ENCODE results near the gene KCNMA1.

The KCNMA1 gene

DNA sequence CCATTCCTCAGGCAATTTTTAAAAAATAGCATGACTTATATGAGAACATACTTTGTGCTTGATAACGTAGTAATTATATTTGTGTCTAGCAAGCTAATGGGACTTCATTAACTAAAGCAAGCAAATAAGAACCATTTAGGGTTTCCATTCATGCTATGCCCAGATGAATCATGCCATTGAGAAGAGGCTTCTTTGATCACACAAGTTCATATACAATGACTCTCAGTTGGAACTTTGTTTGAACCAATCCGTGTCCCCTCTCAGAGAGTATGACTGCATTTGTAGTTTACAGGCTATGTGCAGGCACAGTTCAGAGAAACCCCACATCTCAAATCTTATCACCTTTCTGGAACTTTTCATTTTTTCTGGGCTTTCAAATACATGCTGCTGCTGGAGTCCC is 614.2 kb downstream of the KCNMA1 start:
- DNase-seq, result no peak

DNA sequence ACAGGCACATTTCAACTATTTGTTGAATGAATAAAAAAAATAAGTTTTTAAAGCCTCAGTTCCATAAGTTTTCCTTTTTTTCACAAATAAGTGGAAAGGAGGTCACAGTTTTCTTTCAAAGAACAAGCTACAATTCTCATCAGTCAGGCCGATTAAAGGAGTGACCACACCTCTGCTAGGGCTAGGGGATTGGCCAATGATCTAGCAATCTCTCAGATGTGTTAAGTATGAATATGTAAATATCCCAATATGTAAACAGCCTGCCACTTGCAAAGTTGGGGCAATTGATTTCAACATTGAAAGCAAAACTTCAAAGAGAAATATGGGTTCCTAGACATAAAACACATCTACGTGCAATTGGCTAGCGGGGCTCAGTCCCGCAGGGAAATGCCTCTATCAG is 614.9 kb downstream of the KCNMA1 start:
- DNase-seq, result no peak

DNA sequence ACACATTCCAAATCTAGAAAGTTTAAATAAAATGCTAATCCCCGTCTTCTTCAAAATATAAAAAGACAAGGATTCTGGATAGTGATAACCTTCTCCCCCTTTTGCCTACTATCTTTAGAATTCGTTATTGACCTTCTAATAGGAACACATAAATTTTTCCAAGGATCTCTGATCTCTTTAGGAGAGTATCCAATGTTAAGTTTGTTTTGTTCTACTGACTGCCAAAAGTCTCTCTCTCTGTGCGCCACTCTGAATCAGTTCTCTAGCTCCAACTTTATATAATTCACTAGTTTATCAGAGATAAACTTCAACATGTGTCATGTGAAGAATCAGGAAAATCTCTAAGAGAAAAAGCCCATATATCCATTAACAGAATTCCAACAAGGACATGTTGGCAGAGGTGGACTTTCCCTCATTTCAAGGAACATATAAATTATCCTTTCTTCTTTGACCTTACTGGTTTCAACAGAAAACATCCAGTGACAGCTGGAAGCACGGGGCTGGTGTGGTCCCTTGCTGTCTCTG is 615.6 kb downstream of the KCNMA1 start:
- no peak for DNase-seq

DNA sequence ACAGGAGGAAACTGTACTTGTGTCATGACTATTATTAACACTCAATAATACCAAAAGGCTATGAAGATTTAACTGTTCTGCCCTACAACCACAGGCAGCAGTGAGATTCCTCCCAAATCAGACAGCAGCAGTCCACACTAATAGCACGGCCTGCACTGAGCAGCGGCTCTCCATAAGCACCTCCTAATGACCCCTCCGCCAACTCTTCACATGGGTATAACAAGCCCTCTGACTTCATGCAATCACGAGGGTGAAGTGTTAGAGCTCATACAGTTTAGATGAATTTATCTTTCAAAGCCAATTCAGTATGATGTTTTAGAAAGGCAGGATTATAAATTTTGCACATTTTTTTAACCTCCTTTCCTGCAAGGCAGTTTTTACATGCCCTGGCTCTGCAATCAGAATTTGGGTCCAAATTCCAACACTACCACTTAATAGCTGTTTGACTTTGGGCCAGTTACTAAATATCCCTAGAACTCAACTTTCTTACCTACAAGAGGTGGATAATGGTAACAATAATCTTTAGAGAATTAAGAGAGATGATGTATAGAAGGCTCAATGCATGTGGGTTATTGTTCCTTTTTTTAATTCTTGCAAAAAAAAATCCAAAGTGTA is 617.1 kb downstream of the KCNMA1 start:
- no peak for DNase-seq

DNA sequence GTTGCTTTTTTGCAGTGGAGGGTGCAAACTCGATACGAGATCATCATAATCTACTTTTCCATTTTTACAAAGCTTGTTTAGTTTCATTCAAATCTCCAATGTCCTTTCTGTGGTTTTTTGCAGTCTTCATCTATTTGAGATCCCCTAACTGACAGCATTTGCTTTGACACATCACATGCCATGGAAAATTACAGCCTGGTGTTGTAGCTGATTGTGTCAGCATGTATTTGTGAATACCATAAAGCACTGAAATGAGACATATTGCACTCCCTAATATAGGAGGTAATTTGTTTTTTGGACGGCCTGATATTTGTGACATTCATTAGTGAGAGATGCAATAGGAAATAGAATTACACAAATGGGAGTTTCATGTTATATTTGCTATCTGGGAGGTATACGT is 620.8 kb downstream of the KCNMA1 start:
- DNase-seq, result no peak

DNA sequence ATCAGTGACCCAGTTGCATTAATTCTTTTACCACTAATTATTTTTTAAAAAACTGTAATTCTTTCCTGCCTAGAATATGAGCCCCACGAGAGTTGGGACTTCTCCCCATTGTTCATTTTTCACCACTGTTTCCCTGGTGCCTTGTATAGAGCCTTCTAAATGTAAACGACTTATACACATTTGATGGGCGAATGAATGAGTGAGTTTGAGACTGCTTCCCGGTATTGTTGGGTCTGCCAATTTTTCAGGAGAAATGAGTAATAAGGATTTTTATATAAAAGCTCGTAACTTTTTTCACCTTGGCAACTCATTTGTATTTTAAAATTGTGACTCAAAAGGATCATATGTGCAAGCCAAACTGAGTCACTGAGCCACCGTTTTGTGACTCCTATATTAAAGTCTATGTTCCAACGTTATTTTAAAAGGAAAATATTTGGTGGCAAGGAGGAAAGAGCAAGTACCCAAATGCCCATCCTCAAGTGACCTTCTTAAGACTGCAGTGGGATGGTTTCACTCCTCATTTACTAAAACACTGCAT is 621.3 kb downstream of the KCNMA1 start:
- no peak for DNase-seq

DNA sequence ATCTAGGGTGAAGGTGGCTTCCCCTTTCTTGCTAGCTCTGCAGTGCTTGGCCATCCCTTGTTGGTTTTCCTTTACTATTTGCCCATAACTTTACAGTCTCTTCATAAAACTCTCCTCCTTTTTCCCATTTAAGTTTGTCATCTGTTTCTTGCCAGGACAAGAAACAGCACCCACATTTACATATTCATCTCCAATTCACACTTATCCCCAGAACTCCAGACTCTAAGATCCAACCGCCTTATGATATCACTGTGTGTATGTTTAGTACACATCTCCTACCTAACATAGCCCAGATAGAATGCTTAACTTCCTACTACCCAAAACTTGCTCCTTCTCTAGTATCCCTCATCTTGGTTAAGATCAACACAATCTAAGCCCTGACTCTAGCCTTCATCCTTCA is 622.2 kb downstream of the KCNMA1 start:
- no peak for DNase-seq

DNA sequence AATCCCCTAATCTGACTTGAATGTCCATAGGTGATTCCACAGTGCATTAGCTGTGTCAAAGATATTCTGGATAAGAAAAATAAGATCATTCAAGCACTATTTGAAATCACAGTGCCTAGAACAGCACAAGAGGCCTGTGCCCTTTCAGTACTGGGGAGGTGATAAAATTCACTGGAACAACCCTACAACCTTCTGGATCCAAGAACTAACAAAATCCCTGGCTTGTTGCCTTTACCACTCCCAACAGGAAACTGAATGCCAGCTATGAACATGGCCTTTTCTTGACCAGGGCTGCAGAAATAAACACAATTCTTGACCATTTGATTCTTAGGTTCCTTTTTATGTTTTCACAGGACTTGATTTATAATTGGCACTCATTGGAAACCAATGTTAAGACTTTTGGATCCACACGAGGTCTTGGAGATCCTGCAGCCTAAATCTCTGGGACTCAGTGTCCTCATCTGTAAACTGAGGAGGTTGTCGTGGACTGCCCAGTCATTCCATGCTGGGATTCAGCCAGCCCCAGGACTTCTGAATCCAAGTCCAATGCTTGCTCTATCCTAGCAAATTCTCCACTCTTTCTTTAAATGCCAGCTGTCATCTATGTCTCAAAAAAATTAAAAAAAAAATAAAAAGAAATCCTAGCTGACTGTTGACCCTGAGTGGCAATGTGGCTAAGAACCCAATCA is 624.7 kb downstream of the KCNMA1 start:
- no peak for DNase-seq

DNA sequence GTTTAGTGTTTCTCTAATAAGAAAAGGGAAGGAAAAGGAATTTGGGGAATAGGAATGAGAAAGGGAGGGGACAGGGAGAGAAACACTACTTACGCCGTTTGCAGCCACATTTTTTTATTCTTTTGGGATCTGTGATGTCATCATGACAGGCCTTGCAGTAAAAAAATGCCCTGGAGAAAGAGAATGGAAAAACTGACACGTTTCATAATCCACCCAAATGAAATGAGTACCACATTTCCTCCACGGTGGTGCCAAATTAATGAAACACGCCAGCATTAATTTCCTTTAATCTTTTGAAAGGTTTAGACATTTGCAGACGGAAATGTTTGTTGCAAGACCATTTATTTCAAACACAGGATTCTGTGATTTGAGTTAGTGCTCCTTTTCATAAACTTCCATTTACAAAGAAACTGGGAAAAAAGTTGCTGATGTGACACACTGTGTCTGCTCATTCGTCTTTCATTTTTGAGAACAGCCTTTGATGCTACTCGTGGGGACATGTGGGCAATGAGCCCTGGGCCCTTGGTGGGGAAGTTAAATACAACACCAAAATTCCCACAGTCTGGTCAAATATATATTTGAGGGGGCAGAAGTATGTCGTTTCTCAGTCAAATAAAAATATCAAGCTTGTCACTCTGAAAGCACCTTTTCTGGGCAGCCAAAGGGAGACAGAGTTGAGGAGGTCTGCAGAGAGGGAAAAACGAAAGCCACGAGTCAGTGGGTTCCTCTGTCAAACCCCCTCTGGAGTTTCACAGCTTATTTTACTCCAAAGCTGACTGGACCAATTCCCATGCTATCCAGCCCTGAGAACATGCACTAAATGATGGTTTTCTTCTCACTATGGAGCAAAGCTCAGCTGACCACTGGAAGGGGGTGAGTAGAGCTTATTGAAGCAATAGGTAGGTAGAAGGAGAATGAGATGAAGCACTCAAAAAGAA is 625.5 kb downstream of the KCNMA1 start:
- DNase-seq, result no peak

DNA sequence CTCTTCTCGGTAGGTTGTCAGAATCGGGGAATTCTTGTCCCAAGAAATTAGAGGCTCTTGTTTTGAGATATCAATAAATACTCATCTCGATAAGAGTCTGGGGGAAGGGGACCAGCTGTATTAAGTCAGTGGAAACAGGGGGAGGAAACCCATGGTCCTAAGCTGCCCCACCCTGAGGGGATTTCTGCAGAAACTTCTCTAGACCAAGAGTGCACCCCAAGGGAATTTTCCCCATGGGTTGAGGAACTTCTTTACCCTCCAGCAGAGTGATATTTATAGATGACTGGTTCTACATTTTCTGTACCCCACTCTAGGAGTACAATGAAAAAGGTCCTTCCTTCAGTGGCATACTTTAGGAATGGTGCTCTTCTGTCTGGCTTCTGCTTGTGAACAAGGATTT is 627.2 kb downstream of the KCNMA1 start:
- no peak for DNase-seq

DNA sequence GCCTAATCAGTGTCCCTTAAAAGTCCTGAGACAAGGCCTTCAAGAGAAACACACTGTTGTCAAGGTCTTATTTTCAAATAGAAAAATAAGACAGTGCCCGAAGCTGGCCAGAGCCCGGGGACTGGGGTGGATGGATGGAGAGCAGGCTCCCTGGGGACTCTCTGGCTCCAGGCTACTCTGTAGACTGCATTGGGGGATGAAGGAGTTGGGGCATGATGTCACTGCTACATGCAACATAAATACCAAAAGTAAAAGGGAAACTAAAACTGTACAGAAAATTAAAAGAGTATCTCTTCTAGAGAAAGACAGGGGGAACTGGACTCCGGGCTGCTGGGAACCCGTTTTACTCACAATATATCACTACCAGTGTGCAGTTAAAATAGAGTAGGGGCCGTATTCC is 629.8 kb downstream of the KCNMA1 start:
- DNase-seq, result no peak

DNA sequence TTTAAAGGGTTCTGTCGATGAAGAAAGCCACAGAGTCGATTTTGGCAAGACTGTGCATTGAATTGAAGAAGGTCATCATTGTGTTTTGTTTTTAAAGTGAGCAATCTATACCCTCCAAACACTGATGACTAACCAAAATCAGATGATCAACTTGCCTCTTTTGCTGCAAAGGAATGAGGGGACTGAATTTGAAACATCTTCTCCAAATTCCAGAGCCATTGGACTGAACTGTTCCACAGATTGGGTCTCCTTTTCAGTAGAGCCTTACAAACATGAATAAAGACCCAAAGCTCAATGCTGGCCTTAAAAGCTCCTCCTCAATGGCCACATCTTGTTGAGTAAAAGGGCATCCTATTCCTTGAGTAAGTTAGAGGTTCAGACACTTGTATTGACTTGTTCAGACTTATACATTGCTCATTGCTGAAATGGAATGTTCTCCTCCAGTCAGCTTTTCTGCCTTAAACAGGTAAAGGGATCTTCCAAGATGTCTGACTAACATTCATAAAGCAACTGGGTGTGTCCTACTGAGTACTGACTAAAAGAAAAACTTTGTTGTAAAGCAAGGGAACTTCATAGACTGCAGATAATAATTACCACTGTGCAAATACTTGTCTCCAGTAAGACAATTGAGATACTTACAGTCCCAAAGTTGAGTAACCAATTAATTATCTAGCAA is 630.6 kb downstream of the KCNMA1 start:
- DNase-seq, result no peak

DNA sequence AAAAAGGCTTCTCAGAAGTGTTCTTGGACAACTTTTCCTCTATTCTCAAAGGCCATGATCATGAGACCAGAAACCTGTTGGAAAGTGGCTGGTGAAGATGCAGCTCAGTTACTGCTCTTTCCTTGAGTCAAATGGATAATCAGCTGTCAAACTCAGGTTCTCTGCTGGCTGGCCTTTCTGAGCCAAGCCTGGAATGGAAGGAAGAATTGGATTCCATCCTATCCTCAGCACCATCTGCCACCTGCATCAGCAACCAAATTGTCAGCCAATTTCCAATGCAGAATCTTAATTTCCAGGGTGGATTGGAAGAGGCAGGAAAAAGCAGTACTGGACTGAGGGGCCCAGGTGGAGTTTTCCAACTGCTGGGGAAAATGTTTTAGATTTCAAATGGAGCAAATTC is 631.7 kb downstream of the KCNMA1 start:
- DNase-seq, result no peak

DNA sequence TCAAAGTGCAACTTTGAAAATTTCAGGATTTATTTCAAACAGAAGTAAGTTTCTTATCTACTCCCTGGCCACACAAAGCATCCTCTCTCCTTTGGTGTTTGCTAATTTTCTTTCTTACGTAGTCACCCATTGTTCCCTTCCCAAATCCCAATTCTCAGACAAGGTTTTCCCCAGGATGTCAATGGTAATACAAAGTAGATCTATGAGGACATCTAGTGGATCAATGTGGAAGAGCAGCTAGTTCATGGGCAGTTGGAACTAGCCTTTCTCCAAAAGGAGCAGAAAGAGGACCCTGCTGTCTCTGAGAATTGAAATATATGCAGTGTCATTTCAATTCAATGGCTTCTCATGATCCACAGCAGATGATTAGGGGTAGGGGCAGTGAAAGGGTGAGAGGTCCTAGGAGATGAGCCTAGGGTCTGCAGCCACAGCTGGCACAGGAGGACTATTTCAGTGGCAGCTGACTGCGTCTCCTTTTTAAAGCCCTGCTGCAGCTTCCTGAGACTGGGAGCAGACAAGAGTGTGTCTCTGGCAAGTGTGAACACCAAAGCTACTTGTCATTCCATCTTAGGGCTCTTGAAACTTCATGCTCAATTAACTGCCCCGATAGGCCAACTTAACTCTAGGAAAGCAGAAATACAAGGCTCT is 632.6 kb downstream of the KCNMA1 start:
- DNase-seq, result no peak

DNA sequence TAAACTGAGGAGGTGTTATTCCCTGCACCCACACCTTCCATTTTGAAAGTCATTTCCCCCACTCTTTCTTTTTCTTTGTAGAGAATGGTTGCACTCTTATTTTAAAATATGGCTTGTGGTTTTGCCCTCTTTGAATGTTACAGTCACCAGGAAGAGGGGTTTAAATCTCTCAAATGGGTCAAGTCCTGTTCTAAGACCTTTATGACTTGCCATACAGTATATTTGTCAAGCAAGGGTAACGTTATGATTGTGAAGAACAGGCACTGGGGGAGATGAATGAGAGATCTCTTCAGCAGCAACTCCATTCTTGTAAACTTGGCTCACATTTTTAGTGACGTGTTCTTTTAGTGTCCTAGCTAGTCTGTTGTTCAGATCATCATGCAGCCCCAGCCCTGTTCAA is 634.7 kb downstream of the KCNMA1 start:
- no peak for DNase-seq

DNA sequence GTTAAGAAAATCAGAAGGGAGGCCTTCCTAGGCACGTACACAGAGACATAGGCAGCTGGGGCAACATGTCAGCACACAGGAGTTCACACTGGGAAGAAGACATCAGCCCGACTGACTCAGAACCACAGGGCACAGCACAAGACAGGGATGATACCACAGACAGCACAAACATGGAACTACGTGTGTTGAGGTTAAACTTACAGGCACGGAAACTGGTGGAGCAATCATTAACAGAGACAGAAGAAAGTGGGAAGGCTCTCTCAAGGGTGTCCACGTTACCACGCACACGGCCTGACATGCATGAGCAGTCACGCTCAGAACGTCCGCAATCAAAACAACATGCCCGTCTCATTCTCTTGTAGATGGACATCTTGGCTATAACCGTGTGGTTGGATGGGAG is 636.4 kb downstream of the KCNMA1 start:
- no peak for DNase-seq

DNA sequence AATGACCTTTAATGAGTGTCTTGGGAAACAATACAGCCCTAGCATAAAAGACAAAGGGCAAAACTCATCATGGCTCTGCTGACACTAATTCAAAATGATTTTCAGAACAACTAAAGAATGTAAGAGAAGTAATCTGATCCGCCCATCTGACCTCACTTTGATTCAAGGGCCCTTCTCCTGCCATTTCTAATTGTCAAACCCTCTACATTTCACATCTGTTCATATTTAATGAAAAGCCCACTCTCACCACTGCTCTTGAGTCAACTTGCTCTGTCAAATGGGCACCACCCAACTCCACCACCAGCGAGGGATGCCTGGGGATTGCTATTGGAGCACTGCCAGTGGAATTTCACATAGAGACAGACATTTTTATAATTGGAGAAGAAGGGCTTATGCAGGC is 639.2 kb downstream of the KCNMA1 start:
- DNase-seq, result no peak

DNA sequence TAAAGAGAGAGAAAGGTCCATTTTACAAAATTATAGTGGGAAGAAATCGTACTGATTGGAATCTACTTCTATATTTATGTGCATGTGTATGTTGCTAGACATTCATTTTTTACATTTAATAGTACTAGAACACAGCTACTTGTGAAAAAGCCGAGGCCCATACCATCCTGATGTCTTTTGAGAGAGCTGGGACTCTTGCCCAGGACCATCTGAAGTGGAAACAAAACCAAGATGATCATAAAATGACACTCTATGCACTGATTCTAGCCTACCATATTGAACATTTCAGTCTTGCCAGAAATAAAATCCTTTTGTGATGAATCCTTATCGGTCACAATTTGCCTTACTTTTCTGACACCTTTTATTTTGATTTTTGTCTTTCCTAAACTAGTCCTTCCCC is 640.0 kb downstream of the KCNMA1 start:
- no peak for DNase-seq

DNA sequence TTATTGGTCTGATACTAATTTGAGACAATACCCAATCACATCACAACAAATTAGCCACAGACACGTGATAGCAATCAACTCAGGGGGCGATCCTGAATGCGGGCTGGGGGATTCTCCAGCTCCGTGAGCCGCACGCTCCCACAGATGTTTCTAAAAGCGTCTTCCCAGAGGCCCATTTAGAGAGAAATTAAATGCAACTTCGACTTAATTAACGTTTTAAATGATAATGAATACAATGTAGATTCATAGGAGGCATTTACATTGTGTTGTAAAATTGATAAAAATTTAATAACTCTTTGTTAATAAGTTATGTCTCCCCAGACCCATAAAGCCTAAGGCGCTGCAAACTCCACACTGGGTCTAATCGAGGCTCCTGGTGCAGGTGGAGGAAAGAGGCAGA is 642.6 kb downstream of the KCNMA1 start:
- DNase-seq, result no peak

DNA sequence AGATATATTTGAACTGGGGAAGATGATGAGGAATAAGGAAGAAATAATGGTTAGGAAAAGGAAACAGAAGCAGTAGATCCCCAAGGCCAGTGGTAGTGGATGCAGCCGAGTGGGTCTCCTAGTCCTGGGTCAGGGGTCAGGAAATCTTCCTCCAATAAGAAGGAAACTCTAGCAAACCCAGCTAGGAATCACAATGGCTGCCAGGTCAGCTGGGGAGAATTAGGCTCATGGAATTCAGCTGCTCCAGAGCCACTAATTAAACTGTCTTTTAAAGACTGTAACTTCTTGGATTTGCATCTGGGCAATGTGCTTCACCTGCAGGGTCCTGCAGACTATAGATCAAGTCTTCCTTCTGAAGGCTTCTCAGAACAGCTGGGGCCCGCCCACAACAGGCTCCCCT is 644.4 kb downstream of the KCNMA1 start:
- DNase-seq, result no peak

DNA sequence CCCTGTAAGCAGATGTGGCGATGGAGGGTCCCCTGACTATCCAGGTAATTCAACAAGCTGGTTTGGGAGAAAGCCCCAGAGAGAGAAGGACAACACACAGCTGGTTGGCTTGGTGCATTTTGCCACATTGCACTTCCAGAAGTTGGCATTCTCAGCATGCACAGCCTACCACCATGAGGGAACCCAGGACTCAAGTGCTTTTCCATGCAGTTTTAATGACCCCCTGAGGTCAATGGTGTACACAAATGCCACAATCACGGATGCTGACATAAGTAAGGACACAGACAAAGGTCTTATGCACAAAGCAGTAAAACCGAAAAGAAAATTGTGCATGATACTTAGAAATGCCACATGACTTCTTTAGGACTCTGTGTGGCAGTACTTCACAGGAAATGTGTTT is 645.1 kb downstream of the KCNMA1 start:
- DNase-seq, result no peak

DNA sequence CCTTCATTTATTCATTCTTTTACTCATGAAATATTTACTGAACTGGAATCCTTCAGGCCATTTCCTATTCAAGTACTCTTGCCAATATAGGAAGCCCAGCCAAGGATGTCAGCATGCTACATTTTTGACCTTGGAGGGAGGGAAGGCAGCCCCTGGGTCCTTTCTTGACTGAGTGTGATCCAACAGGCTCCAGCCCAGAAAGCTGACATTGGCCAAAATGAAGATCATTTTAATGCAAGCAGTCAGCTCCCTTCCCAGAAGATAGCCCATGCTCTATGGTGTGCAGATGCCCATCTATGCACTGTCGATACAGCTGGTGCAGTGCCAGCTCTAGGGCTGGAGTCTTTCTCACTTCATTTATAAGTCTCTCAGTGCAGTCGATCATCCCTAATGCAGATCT is 646.0 kb downstream of the KCNMA1 start:
- no peak for DNase-seq

Measured in stimulated activated CD4-positive, alpha-beta T cell treated with anti-CD3 and anti-CD28 coated beads, Interleukin-2, amount 100 ng/mL, for 24 hours (primary cell).